ENCODE measurements around the gene CCSER1.
"Not testable (repeated sequence)": the region's sequence is repeated elsewhere in the genome, so short reads cannot be mapped to it uniquely, and the experiment has no call there.

The CCSER1 gene

DNA sequence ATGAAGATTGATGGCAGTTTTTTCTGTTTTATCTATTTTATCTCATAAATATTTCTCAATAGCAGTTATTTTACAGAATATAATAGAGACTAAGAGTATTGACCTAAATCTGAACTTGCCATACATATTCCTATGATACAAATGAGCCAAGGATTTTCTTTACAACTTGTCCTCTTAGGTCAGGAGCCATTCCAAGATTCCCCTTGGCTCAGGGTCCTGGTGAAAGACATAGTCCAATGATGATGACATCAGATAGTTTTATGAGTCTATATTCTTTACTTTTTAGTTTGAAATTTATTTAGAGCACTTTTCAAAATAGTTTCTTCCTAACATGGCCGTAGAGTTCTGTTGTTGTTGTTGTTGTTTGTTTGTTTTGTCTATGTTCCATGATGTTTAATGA, 1307.4 kb downstream of the CCSER1 start:
- no peak for TF ChIP-seq POLR2AphosphoS5 (IDR thresholded peaks at IDR 0.05; ENCODE audit: low read depth, low read length)
- TF ChIP-seq TAF1 (IDR thresholded peaks at IDR 0.05; ENCODE audit: borderline replicate concordance, low read depth, low read length): no peak
- TF ChIP-seq POLR2A (IDR thresholded peaks at IDR 0.05; ENCODE audit: low read depth, low read length): no peak
- DNase-seq (ENCODE audit: insufficient read length) (no peak), FAIRE-seq (no peak)

DNA sequence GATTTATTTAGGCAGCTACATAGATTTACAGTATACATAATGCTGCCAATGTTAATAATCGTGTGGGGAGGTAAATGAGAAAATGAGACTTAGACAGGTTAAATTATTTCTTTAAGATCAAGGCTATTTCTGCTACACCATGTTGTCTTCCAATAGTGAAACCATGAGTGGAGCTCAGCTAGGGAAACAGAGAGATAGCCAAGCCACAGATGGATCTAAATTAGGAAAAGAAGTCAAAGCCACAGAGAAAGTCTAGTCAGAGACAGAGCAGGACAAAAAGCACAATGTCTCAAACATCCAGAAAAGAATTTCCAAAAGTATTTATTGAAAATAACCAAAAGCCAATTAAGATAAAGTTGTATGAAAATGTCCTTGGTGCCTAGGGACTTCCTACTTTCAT, 1309.4 kb downstream of the CCSER1 start:
- FAIRE-seq (no peak), DNase-seq (ENCODE audit: insufficient read length) (no peak)

DNA sequence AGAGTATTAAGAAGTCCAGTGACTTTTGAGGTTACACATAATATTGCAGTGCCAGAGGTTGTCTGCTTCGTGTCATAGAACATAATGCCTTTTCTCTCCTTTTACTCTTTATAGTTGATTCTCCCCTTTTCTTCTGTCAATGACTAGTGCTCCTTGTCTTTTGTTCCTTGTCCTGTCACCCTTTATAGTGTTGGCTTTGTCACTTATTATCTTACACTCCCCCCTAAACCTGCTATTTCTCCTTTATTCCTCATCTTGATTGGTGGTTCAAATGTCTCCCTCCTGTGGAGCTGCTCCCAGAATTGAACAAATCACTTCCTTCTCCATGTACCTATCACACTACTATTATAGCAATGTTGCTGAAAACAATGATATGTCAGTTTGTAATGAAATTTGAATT, 1320.0 kb downstream of the CCSER1 start:
- no peak for DNase-seq (ENCODE audit: insufficient read length)
- FAIRE-seq: no peak
- TF ChIP-seq POLR2AphosphoS5 (IDR thresholded peaks at IDR 0.05; ENCODE audit: low read depth, low read length) (no peak), POLR2A (IDR thresholded peaks at IDR 0.05; ENCODE audit: low read depth, low read length) (no peak), TAF1 (IDR thresholded peaks at IDR 0.05; ENCODE audit: borderline replicate concordance, low read depth, low read length) (no peak)

More for the DNA sequence above, 1309.4 kb downstream of the CCSER1 start:
- TF ChIP-seq POLR2A (IDR thresholded peaks at IDR 0.05; ENCODE audit: low read depth, low read length) (no peak), TAF1 (IDR thresholded peaks at IDR 0.05; ENCODE audit: borderline replicate concordance, low read depth, low read length) (no peak), POLR2AphosphoS5 (IDR thresholded peaks at IDR 0.05; ENCODE audit: low read depth, low read length) (no peak)

DNA sequence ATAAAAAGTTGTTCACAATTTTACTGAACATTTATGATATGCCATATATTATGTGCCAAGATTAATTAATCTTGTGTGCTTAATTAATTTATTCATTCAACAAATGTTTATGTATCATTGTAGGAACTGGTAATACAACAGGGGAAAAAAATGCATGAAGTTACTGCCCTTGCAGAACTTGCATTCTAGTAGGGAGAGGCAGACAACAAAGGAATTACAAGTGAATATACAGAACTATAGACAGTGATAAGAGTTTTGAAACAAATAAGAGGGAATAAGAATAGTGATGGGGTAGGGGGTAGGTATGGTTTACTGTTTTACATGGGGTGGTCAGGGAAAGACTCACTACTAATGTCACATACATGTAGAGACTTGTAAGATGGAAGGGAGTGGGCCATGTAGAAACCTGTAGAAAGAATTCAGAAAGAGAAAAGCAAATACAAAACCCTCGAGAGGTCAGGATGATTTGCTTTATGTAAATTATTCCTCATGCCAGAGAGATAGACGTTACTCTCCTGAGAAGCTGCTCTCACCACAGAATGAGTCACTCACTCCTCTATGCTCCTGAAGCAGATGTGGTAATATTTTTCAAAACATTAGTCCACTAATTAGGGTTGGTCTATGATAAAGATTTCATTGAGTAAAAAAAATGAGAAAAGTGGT, 1321.6 kb downstream of the CCSER1 start:
- no peak for DNase-seq (ENCODE audit: insufficient read length)

DNA sequence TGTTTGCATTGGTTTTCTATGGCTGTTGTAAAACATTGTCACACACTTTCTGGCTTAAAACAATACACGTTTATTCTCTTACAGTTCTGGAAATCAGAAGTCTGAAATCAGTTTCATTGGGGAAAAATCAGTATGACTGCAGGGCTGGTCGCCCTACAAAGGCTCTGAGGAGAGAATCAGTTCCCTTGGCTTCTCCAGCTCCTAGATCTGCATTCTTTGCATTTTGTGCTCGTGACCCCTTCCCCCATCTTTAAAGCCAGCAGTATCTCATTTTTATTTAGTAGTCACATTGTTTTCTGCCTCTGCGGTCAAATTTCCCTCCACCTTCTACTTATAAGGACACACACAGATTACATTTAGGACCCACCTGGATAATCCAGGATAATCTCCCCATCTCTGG, 1326.9 kb downstream of the CCSER1 start:
- TF ChIP-seq TAF1 (IDR thresholded peaks at IDR 0.05; ENCODE audit: borderline replicate concordance, low read depth, low read length) (no peak), POLR2A (IDR thresholded peaks at IDR 0.05; ENCODE audit: low read depth, low read length) (no peak), POLR2AphosphoS5 (IDR thresholded peaks at IDR 0.05; ENCODE audit: low read depth, low read length) (no peak)
- DNase-seq (ENCODE audit: insufficient read length) (no peak), FAIRE-seq (no peak)

More for the DNA sequence above, 1321.6 kb downstream of the CCSER1 start:
- TF ChIP-seq POLR2A (IDR thresholded peaks at IDR 0.05; ENCODE audit: low read depth, low read length) (no peak), POLR2AphosphoS5 (IDR thresholded peaks at IDR 0.05; ENCODE audit: low read depth, low read length) (no peak), TAF1 (IDR thresholded peaks at IDR 0.05; ENCODE audit: borderline replicate concordance, low read depth, low read length) (no peak)
- FAIRE-seq: no peak

DNA sequence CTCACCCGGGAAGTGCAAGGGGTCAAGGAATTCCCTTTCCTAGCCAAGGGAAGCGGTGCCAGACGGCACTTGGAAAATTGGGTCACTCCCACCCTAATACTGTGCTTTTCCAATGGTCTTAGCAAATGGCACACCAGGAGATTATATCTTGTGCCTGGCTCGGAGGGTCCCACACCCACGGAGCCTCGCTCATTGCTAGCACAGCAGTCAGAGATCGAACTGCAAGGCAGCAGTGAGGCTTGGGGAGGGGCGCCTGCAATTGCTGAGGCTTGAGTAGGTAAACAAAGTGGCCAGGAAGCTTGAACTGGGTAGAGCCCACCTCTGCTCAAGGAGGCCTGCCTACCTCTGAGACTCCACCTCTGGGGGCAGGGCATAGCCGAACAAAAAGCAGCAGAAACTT, 1335.4 kb downstream of the CCSER1 start:
- not testable (repeated sequence) for FAIRE-seq; DNase-seq (ENCODE audit: insufficient read length)

DNA sequence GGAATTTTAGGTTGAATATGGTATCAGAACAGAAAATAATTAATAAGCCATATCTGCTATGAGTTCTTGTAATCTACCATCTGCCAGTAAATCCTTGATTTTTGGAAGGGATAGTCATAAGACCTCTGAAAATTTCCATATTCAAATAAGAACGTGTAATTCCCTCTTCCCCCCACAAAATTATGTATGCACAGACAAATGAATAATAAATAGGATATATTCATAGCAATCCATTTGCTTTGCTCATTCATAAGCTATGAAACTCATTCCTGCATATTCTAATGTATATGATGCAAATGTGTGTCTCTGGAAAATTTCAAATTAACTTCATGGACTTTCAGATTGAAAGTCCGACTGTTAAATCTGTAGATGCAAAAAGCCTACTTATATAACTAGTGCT, 1343.5 kb downstream of the CCSER1 start:
- TF ChIP-seq POLR2AphosphoS5 (IDR thresholded peaks at IDR 0.05; ENCODE audit: low read depth, low read length): no peak
- TF ChIP-seq POLR2A (IDR thresholded peaks at IDR 0.05; ENCODE audit: low read depth, low read length): no peak
- TF ChIP-seq TAF1 (IDR thresholded peaks at IDR 0.05; ENCODE audit: borderline replicate concordance, low read depth, low read length): no peak
- FAIRE-seq: no peak
- DNase-seq (ENCODE audit: insufficient read length): no peak

DNA sequence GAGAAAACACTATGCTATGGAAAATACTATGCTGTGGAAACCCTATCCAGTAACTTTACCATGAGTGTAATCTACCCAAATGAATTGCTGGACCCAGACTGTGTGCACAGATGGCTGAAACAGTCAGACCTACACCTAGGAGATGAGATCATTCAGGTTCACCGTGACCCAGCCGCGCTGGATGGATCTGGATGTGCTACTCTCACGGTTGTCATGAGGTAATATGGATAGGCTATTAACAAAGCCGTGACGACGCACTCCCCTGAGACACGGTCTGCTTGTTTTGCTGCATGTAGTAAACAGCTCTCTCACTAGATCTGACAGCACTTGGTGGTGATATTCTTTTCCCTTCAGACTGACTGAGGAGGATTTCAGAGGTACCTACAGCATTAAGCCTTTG, 1344.1 kb downstream of the CCSER1 start:
- DNase-seq (ENCODE audit: insufficient read length): no peak
- no peak for FAIRE-seq

DNA sequence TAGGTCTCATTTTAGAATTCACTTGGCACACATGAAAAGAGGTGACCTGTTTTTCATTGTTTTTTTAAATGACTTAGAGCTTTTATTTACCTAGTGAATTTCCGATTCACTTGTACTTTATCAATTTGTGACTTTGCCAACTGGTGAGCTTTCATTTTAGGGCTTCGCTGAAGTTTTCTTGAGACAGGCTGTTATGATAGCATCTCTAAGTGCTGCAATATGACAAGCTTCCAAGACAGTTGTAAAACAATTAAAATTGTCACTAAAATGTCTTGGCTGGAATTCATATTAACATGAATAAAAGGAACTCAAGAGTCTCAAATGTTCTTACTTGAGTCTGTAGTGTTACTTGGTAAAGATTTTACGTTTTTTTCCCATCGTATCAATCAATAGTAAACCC, 1344.9 kb downstream of the CCSER1 start:
- TF ChIP-seq POLR2AphosphoS5 (IDR thresholded peaks at IDR 0.05; ENCODE audit: low read depth, low read length): no peak
- TF ChIP-seq TAF1 (IDR thresholded peaks at IDR 0.05; ENCODE audit: borderline replicate concordance, low read depth, low read length): no peak
- no peak for TF ChIP-seq POLR2A (IDR thresholded peaks at IDR 0.05; ENCODE audit: low read depth, low read length)
- DNase-seq (ENCODE audit: insufficient read length): no peak
- no peak for FAIRE-seq

More for the DNA sequence above, 1344.1 kb downstream of the CCSER1 start:
- no peak for TF ChIP-seq POLR2AphosphoS5 (IDR thresholded peaks at IDR 0.05; ENCODE audit: low read depth, low read length)
- TF ChIP-seq TAF1 (IDR thresholded peaks at IDR 0.05; ENCODE audit: borderline replicate concordance, low read depth, low read length): no peak
- TF ChIP-seq POLR2A (IDR thresholded peaks at IDR 0.05; ENCODE audit: low read depth, low read length): no peak

DNA sequence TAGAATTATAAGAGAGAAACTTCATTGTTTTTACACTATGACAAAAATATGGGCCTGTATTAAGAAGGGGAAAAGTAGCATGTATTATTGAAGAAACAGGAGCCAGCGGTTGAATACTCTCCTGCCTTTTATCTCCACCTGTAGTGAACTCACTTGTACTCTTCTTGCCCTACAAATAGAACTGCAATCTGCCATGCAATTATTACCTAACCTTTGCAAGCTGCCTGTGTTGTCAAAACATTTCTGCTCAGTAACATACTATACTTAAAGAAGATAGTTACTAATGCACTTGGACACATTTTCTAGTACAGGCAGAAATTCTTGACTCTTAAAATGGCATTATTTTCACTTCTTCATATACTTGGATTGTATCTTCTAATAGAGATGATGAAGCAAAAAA, 1358.2 kb downstream of the CCSER1 start:
- FAIRE-seq: no peak
- TF ChIP-seq TAF1 (IDR thresholded peaks at IDR 0.05; ENCODE audit: borderline replicate concordance, low read depth, low read length) (no peak), POLR2A (IDR thresholded peaks at IDR 0.05; ENCODE audit: low read depth, low read length) (no peak), POLR2AphosphoS5 (IDR thresholded peaks at IDR 0.05; ENCODE audit: low read depth, low read length) (no peak)
- no peak for DNase-seq (ENCODE audit: insufficient read length)

DNA sequence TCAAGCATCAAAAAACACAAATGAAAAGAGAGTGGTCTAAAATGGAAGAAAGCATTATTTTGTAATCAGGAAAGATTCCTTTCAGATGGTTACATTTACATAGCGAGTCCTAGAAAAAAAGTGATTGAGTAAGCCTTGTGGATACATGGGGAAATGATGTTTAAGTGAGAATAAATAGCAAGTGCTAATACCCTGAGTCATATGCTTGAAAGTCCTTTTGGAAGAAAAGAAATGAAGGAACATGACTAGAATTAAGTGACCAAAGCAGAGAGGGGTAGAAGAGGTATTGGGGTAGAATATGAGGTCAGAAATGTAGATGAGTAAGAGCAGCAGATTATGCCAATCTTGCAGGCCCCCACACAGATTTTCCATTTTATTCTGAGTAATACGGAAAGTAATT, 1361.8 kb downstream of the CCSER1 start:
- no peak for TF ChIP-seq POLR2AphosphoS5 (IDR thresholded peaks at IDR 0.05; ENCODE audit: low read depth, low read length)
- TF ChIP-seq TAF1 (IDR thresholded peaks at IDR 0.05; ENCODE audit: borderline replicate concordance, low read depth, low read length): no peak
- no peak for TF ChIP-seq POLR2A (IDR thresholded peaks at IDR 0.05; ENCODE audit: low read depth, low read length)
- FAIRE-seq (no peak), DNase-seq (ENCODE audit: insufficient read length) (no peak)

DNA sequence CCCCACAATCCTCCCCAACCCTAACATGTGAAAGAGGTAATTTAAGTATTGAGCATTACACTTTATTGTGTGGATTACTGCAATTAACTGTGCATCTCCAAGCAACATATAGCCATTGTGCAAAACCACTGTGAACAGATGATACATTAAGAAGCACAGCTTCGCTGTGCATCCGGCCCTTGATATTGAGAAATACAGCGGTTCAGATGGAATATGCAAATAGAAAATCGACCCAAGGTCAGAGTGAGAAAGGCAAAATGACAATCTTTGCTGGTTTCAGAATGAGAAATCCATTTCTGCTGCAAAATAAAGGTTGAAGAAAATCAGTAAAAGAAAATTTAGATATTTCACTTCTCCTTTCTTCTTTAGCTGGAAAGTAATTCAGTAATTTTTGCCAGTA, 1370.7 kb downstream of the CCSER1 start:
- TF ChIP-seq TAF1 (IDR thresholded peaks at IDR 0.05; ENCODE audit: borderline replicate concordance, low read depth, low read length): no peak
- no peak for TF ChIP-seq POLR2A (IDR thresholded peaks at IDR 0.05; ENCODE audit: low read depth, low read length)
- TF ChIP-seq POLR2AphosphoS5 (IDR thresholded peaks at IDR 0.05; ENCODE audit: low read depth, low read length): no peak
- DNase-seq (ENCODE audit: insufficient read length) (no peak), FAIRE-seq (no peak)
